Measurements from ENCODE around the gene MEIOSIN.

- TF ChIP-seq CTCF (IDR thresholded peaks at IDR 0.05; ENCODE audit: poor library complexity, severe bottlenecking), result no peak
- TF ChIP-seq TAF1 (IDR thresholded peaks at IDR 0.05; ENCODE audit: low read depth), result no peak
- TF ChIP-seq EP300 (conservative IDR thresholded peaks at IDR 0.05; ENCODE audit: poor library complexity, severe bottlenecking), result no peak
- no peak for TF ChIP-seq POLR2AphosphoS5 (IDR thresholded peaks at IDR 0.05)
- no peak for TF ChIP-seq REST (IDR thresholded peaks at IDR 0.05; ENCODE audit: borderline replicate concordance)
Observed at GRCh38 chr19:45772912-45773311, 39.7 kb downstream of the MEIOSIN start.
